ENCODE results near the gene MTO1.

The MTO1 gene

GRCh38 chr6:73511796-73512195 is 50.3 kb downstream of the MTO1 start:
- H3K4me3 ChIP-seq (ENCODE audit: insufficient read depth, low read length, poor library complexity, severe bottlenecking) = no peak overlapping the region
- peaks cover 6% of the 10 kb centered on the region; the same call in 1 of the 2 replicates for H4K20me1 ChIP-seq (ENCODE audit: low read depth, low read length)
- H3K4me2 ChIP-seq (ENCODE audit: low read depth, low read length, poor library complexity, severe bottlenecking) = no peak overlapping the region
- peaks cover 27% of the 10 kb centered on the region for H3K36me3 ChIP-seq (ENCODE audit: low read length)
- no peaks in the 10 kb centered on the region for H3K27me3 ChIP-seq (ENCODE audit: low read length)
- no peaks in the 10 kb centered on the region for H3K79me2 ChIP-seq (ENCODE audit: insufficient read depth, low read length)
- H3K9ac ChIP-seq (ENCODE audit: low read length) = no peak overlapping the region
- no peak for TF ChIP-seq EZH2phosphoT487 (conservative IDR thresholded peaks at IDR 0.05; ENCODE audit: low read length)
- TF ChIP-seq CTCF (IDR thresholded peaks at IDR 0.05; ENCODE audit: insufficient read depth, low read length, poor library complexity, severe bottlenecking) = no peak
- H3K9me3 ChIP-seq (ENCODE audit: insufficient read depth, low read length) = no peaks in the 10 kb centered on the region
- no peak overlapping the region for H2AFZ ChIP-seq (ENCODE audit: low read depth, low read length, severe bottlenecking)
- no peak overlapping the region for H3K27ac ChIP-seq (ENCODE audit: low read depth, low read length)
- peaks cover 84% of the 10 kb centered on the region for H3F3A ChIP-seq (ENCODE audit: insufficient read depth)
- no peaks in the 10 kb centered on the region for H3K9me2 ChIP-seq (replicated peaks; ENCODE audit: insufficient read depth, low read length)

GRCh38 chr6:73513496-73513854 is 51.9 kb downstream of the MTO1 start:
- Histone ChIP-seq H2AFZ (ENCODE audit: low read depth, low read length, severe bottlenecking) (no peak overlapping the region), H3K9me2 (replicated peaks; ENCODE audit: insufficient read depth, low read length) (no peaks in the 10 kb centered on the region), H3K36me3 (ENCODE audit: low read length) (peaks cover 33% of the 10 kb centered on the region), H4K20me1 (ENCODE audit: low read depth, low read length) (peaks cover 11% of the 10 kb centered on the region; the same call in 1 of the 2 replicates), H3F3A (ENCODE audit: insufficient read depth) (peaks cover 87% of the 10 kb centered on the region), H3K79me2 (ENCODE audit: insufficient read depth, low read length) (no peaks in the 10 kb centered on the region), H3K9me3 (ENCODE audit: insufficient read depth, low read length) (no peaks in the 10 kb centered on the region), H3K4me2 (ENCODE audit: low read depth, low read length, poor library complexity, severe bottlenecking) (no peak overlapping the region), H3K27ac (ENCODE audit: low read depth, low read length) (peak overlapping the region; percentile 41; the same call in 1 of the 2 replicates), H3K4me3 (ENCODE audit: insufficient read depth, low read length, poor library complexity, severe bottlenecking) (no peak overlapping the region), H3K27me3 (ENCODE audit: low read length) (no peaks in the 10 kb centered on the region), H3K9ac (ENCODE audit: low read length) (no peak overlapping the region)
- no peak for TF ChIP-seq EZH2phosphoT487 (conservative IDR thresholded peaks at IDR 0.05; ENCODE audit: low read length)
- no peak for TF ChIP-seq CTCF (IDR thresholded peaks at IDR 0.05; ENCODE audit: insufficient read depth, low read length, poor library complexity, severe bottlenecking)

- no peaks in the 10 kb centered on the region for H3K27me3 ChIP-seq (ENCODE audit: low read length)
- peaks cover 38% of the 10 kb centered on the region for H3K36me3 ChIP-seq (ENCODE audit: low read length)
- no peak overlapping the region for H3K4me3 ChIP-seq (ENCODE audit: insufficient read depth, low read length, poor library complexity, severe bottlenecking)
- peaks cover 6% of the 10 kb centered on the region; the same call in 1 of the 2 replicates for H3K79me2 ChIP-seq (ENCODE audit: insufficient read depth, low read length)
- H4K20me1 ChIP-seq (ENCODE audit: low read depth, low read length) = peaks cover 18% of the 10 kb centered on the region; the same call in 1 of the 2 replicates
- no peaks in the 10 kb centered on the region for H3K9me2 ChIP-seq (replicated peaks; ENCODE audit: insufficient read depth, low read length)
- no peak overlapping the region for H2AFZ ChIP-seq (ENCODE audit: low read depth, low read length, severe bottlenecking)
- no peaks in the 10 kb centered on the region for H3K9me3 ChIP-seq (ENCODE audit: insufficient read depth, low read length)
- peaks cover 87% of the 10 kb centered on the region for H3F3A ChIP-seq (ENCODE audit: insufficient read depth)
- H3K9ac ChIP-seq (ENCODE audit: low read length) = no peak overlapping the region
- TF ChIP-seq CTCF (IDR thresholded peaks at IDR 0.05; ENCODE audit: insufficient read depth, low read length, poor library complexity, severe bottlenecking) (no peak), EZH2phosphoT487 (conservative IDR thresholded peaks at IDR 0.05; ENCODE audit: low read length) (no peak)
- H3K27ac ChIP-seq (ENCODE audit: low read depth, low read length) = peak overlapping the region; percentile 48
- H3K4me2 ChIP-seq (ENCODE audit: low read depth, low read length, poor library complexity, severe bottlenecking) = peak overlapping the region; percentile 35
Measured at GRCh38 chr6:73514746-73515110, 53.2 kb downstream of the MTO1 start.

All from SU-DHL-6 (cell line).